Gastrocnemius medialis (tissue), 4 donors: ENCODE data around the gene SLC5A12.

Experiments used
- POLR2A ChIP-seq, 2 donors: fragments of 450-650 bp; IDR thresholded peaks; one replicate each; pipeline ENCODE4 v1.6.1; 2017; ENCODE audit warnings: antibody characterized with exemption in 2 of 2, mild to moderate bottlenecking in 2 of 2, moderate library complexity in 2 of 2
- TF ChIP-seq, protein P1 (sequence below), 5 experiments: fragments of 450-650 bp in 3 of 5; fragments of 200-600 bp in 2 of 5; sonication (generic) in 2 of 5; IDR thresholded peaks in 4 of 5; conservative IDR thresholded peaks in 1 of 5; 1 replicate in 4 of 5; 2 replicates in 1 of 5; pipeline ENCODE4 v1.5.1; 2016 to 2019; ENCODE audit warnings: antibody characterized with exemption in 5 of 5, mild to moderate bottlenecking in 3 of 5, moderate library complexity in 3 of 5

DNA sequence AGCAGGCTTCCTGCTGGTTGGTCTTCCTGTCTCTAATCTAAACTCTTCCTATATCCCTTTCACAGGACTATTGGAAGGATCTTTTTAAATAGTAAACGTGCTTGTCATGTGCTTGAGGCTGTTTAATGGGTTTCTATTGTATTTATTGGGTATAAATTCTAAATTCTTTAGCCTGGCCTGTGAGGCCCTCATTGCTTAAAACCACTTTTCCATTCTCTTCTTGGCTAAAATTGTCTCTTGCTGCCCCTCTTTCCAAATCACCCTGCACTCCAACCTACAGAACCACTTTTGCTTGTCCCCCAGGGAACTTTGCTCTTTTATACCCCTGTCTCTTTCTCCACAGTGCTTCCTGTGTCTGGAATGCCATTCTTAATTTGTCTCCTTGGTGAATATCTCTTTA is 103.4 kb downstream of the SLC5A12 start:
- TF ChIP-seq POLR2A (IDR thresholded peaks at IDR 0.05): no peak
- TF ChIP-seq, protein P1, sequence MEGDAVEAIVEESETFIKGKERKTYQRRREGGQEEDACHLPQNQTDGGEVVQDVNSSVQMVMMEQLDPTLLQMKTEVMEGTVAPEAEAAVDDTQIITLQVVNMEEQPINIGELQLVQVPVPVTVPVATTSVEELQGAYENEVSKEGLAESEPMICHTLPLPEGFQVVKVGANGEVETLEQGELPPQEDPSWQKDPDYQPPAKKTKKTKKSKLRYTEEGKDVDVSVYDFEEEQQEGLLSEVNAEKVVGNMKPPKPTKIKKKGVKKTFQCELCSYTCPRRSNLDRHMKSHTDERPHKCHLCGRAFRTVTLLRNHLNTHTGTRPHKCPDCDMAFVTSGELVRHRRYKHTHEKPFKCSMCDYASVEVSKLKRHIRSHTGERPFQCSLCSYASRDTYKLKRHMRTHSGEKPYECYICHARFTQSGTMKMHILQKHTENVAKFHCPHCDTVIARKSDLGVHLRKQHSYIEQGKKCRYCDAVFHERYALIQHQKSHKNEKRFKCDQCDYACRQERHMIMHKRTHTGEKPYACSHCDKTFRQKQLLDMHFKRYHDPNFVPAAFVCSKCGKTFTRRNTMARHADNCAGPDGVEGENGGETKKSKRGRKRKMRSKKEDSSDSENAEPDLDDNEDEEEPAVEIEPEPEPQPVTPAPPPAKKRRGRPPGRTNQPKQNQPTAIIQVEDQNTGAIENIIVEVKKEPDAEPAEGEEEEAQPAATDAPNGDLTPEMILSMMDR (IDR thresholded peaks at IDR 0.05 in 4 of 5, conservative IDR thresholded peaks at IDR 0.05 in 1 of 5): no peak
